SJCRH30 (cell line): ENCODE measurements around the gene HCFC1R1. TPM values are rescaled to one million over a fixed set of nuclear protein-coding genes. Genes with fewer than 3 reads are reported as not detected.

Source experiments
- DNase-seq, 2 experiments: peaks; one replicate each; pipeline ENCODE4 v3.0.0-alpha.2; 2015 to 2020
- H3K27ac ChIP-seq: fragments of 250-450 bp; sonication (Bioruptor Pico); 2 replicates; pipeline ENCODE4 v1.5.1; 2020; ENCODE audit warnings: mild to moderate bottlenecking, moderate library complexity
- H3K27me3 ChIP-seq: fragments of 250-450 bp; sonication (Bioruptor Pico); 2 replicates; pipeline ENCODE4 v1.5.1; 2020; ENCODE audit warnings: mild to moderate bottlenecking, moderate library complexity
- H3K36me3 ChIP-seq: fragments of 250-450 bp; sonication (Bioruptor Pico); 2 replicates; pipeline ENCODE4 v1.5.1; 2020; ENCODE audit warnings: mild to moderate bottlenecking, moderate library complexity
- H3K4me1 ChIP-seq: fragments of 250-450 bp; sonication (Bioruptor Pico); 2 replicates; pipeline ENCODE4 v1.5.1; 2020; ENCODE audit warnings: mild to moderate bottlenecking, moderate library complexity
- H3K4me3 ChIP-seq: fragments of 250-450 bp; sonication (Bioruptor Pico); 2 replicates; pipeline ENCODE4 v1.5.1; 2020; ENCODE audit warnings: mild to moderate bottlenecking, moderate library complexity
- H3K9me3 ChIP-seq: fragments of 250-450 bp; sonication (Bioruptor Pico); replicated peaks from 2 replicates; pipeline ENCODE4 v1.5.1; 2020; ENCODE audit warnings: mild to moderate bottlenecking, moderate library complexity
- total RNA-seq: library from RNA; depleted of rRNA; stranded (reverse); fragments of >200 nt; shearing (Covaris generic); gene quantifications from 2 replicates; pipeline ENCODE4 v1.2.3, GENCODE V29; 2014

Gene HCFC1R1
- total RNA-seq, 1 experiment from 2014 or later, result 18.9 TPM

- no peaks in the 10 kb centered on the region for H3K9me3 ChIP-seq
- peak overlapping the region; percentile 95 for H3K27ac ChIP-seq
- H3K36me3 ChIP-seq, result peaks cover 7% of the 10 kb centered on the region
- H3K4me1 ChIP-seq, result peaks cover 12% of the 10 kb centered on the region
- DNase-seq, result peak; percentile 68 to 87
- H3K4me3 ChIP-seq, result peak overlapping the region; percentile 95
- no peaks in the 10 kb centered on the region for H3K27me3 ChIP-seq
These were observed 2.9 kb downstream of the HCFC1R1 start for GRCh38 chr16:3020604-3021448.

DNA sequence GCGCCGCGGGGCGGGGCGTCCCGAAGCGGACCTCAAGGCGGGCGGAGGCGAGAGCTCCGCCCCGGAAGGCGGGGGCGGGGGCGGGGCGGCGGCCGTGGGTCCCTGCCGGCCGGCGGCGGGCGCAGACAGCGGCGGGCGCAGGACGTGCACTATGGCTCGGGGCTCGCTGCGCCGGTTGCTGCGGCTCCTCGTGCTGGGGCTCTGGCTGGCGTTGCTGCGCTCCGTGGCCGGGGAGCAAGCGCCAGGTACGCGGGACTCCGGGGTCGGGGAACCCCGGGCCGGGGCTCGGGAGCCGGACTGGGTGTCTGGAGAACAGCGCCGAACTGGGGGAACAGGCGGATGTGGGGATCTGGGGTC is 3.5 kb downstream of the HCFC1R1 start, which contains the start of gene TNFRSF12A:
Gene TNFRSF12A, plus strand, starts transcription at position 122 of the 357 bp plus-strand sequence. Its CDS starts 30 bp downstream, at position 152.
- H3K9me3 ChIP-seq, result no peaks in the 10 kb centered on the region
- H3K27me3 ChIP-seq, result no peaks in the 10 kb centered on the region
- peaks cover 7% of the 10 kb centered on the region for H3K36me3 ChIP-seq
- peaks cover 12% of the 10 kb centered on the region for H3K4me1 ChIP-seq
- peak within 1 kb of the TSS; percentile 95 for H3K27ac ChIP-seq
- peak within 1 kb of the TSS; percentile 95 for H3K4me3 ChIP-seq
- DNase-seq, result peak; percentile 77 to 85

- no peaks in the 10 kb centered on the region for H3K27me3 ChIP-seq
- no peaks in the 10 kb centered on the region for H3K9me3 ChIP-seq
- H3K27ac ChIP-seq, result peak overlapping the region; percentile 95; the same call in 1 of the 2 replicates
- peaks cover 7% of the 10 kb centered on the region for H3K36me3 ChIP-seq
- H3K4me1 ChIP-seq, result peaks cover 12% of the 10 kb centered on the region
- no peak for DNase-seq
- H3K4me3 ChIP-seq, result peak overlapping the region; percentile 95
These were observed 4.0 kb downstream of the HCFC1R1 start for GRCh38 chr16:3019594-3020246.

- no peaks in the 10 kb centered on the region; the same call in 1 of the 2 replicates for H3K27me3 ChIP-seq
These were observed 5.8 kb downstream of the HCFC1R1 start, which contains the start of gene CLDN6 for GRCh38 chr16:3017794-3018506. CLDN6 (minus strand) TSS chr16:3018183; CDS start chr16:3016021, 2,162 bp downstream.

DNA sequence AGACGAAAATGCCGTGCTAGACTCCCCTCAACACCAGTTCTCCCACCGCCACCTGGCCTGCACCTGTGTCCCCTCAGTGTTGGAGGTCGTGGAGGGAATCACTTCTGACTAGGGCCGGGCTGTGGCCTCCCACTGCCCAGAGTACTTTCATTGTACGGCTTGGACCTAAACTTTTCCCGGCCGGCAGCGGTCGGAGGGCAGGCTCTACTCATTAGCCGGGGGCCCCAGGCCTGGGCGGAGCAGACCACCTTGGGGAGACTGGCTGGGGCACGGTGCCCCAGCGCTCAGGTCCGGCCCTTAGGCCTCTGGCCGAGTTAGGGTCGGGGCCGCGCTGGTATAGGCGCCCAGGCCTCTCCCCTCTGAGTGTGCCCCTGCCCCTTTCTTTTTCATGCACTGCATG is 6.4 kb downstream of the HCFC1R1 start:
- H3K4me3 ChIP-seq, result no peak overlapping the region
- peaks cover 8% of the 10 kb centered on the region for H3K4me1 ChIP-seq
- H3K36me3 ChIP-seq, result peaks cover under 1% of the 10 kb centered on the region
- no peak for DNase-seq
- H3K27me3 ChIP-seq, result peaks cover 1% of the 10 kb centered on the region
- H3K9me3 ChIP-seq, result no peaks in the 10 kb centered on the region
- H3K27ac ChIP-seq, result no peak overlapping the region

More at GRCh38 chr16:3017794-3018506, 5.8 kb downstream of the HCFC1R1 start, which contains the start of gene CLDN6:
- peak; percentile 28 to 31 for DNase-seq
- no peak within 1 kb of the TSS for H3K27ac ChIP-seq
- peaks cover 9% of the 10 kb centered on the region for H3K4me1 ChIP-seq
- no peak within 1 kb of the TSS for H3K4me3 ChIP-seq
- no peaks in the 10 kb centered on the region for H3K9me3 ChIP-seq
- peaks cover 7% of the 10 kb centered on the region for H3K36me3 ChIP-seq

- Histone ChIP-seq H3K36me3 (no peaks in the 10 kb centered on the region), H3K4me1 (peaks cover 9% of the 10 kb centered on the region; the same call in 1 of the 2 replicates), H3K4me3 (no peak overlapping the region), H3K9me3 (no peaks in the 10 kb centered on the region), H3K27me3 (peaks cover 8% of the 10 kb centered on the region), H3K27ac (no peak overlapping the region)
- no peak for DNase-seq
These were observed 7.7 kb downstream of the HCFC1R1 start for GRCh38 chr16:3015865-3016521.

DNA sequence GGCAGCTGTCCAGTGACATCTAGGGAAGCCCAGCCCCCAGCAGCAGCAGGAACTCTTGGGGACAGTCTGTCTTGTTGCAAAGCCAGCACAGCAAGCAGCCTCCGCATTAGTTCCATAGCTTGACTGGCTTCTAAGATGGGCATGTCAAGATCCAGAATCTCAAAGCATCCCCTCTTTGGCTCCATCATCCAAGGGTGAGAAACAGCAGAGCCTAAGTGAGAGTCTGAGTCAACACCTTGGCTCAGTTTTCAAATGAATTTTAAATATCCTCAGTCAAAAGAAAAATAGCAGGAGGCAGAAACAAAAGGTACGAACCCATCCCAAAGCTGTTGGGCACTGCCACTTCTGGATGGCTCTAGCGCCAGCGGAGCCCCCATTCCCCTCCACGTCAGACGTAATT is 8.8 kb downstream of the HCFC1R1 start:
- peaks cover 8% of the 10 kb centered on the region for H3K27me3 ChIP-seq
- H3K4me3 ChIP-seq, result no peak overlapping the region

DNA sequence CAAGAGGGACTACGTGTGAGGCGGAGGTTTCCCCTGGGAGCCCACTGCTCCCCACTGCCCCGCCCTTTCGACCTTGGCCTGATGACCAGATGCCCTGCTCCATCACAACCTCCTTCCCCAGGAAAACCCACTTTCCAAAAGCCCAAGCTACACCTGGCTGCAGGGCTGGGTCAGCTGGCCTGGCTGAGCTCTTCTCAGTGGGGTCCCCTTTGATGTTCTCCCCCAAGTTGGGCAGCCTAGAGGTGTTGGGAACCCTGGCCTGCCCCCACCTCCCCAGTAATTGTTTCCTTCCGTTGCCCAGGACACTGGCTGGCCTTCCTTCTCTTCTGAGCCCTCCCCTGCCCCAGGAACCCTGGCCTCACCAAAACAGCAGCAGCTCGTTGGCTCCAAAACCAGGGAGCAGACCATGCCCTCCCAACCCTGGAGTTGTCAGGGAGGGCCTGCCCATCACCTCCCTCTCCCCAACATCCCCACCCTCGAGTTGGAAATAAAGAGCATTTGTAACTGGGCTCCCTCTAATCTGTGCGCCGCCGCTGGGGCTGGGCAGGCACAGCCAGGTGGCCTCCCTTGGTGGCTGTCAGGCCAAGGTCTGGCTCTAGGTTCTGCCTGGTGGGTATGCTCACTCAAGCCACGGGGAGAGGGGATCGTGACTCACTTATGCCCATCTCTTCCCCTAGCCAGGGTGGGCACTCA is 9.6 kb downstream of the HCFC1R1 start:
- no peak overlapping the region for H3K27ac ChIP-seq
- no peaks in the 10 kb centered on the region for H3K9me3 ChIP-seq
- peaks cover 20% of the 10 kb centered on the region for H3K4me1 ChIP-seq
- H3K27me3 ChIP-seq, result peaks cover 8% of the 10 kb centered on the region
- no peak for DNase-seq
- H3K36me3 ChIP-seq, result no peaks in the 10 kb centered on the region
- no peak overlapping the region for H3K4me3 ChIP-seq

More for the DNA sequence above, 8.8 kb downstream of the HCFC1R1 start:
- H3K27ac ChIP-seq, result no peak overlapping the region
- H3K9me3 ChIP-seq, result no peaks in the 10 kb centered on the region
- peaks cover 12% of the 10 kb centered on the region for H3K4me1 ChIP-seq
- no peak for DNase-seq
- H3K36me3 ChIP-seq, result no peaks in the 10 kb centered on the region

DNA sequence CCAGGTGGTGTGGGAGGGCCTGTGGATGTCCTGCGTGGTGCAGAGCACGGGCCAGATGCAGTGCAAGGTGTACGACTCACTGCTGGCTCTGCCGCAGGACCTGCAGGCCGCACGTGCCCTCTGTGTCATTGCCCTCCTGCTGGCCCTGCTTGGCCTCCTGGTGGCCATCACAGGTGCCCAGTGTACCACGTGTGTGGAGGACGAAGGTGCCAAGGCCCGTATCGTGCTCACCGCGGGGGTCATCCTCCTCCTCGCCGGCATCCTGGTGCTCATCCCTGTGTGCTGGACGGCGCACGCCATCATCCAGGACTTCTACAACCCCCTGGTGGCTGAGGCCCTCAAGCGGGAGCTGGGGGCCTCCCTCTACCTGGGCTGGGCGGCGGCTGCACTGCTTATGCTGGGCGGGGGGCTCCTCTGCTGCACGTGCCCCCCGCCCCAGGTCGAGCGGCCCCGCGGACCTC is 10.2 kb downstream of the HCFC1R1 start:
- Histone ChIP-seq H3K36me3 (no peaks in the 10 kb centered on the region), H3K27me3 (peaks cover 8% of the 10 kb centered on the region)
- no peak for DNase-seq

DNA sequence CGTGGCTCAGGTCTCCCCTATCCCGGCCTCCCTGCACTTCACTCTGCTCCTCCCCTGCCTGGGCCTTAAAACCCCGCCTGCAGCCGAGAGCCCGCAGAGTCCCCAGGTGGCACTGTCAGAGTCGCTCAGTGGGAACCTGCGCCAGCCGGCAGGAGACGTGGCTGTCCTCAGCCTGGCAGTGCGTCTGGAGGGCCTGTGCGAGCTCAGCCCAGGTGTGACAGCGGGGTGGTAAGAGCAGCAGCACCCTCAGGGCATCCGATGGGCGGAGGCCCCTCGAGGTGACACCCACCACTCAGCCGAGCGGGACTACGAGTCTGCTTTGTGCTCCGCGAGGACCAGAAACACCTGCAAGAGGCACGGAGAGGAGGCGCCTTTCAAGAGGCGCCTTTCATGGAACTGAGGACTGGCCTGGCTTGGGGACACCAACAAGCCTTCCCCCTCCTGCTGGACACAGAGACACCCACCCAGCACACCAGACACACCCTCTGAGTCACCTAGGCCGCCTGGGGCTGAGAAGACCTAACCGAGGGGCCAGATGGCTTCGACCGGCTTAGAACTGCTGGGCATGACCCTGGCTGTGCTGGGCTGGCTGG is 10.8 kb downstream of the HCFC1R1 start, which contains the start of gene CLDN9:
Gene CLDN9, plus strand, starts transcription at position 96 of the 593 bp plus-strand sequence. Its CDS starts 440 bp downstream, at position 536.
- Histone ChIP-seq H3K4me3 (no peak within 1 kb of the TSS), H3K27ac (no peak within 1 kb of the TSS), H3K36me3 (no peaks in the 10 kb centered on the region), H3K27me3 (peaks cover 14% of the 10 kb centered on the region), H3K9me3 (no peaks in the 10 kb centered on the region), H3K4me1 (peaks cover 24% of the 10 kb centered on the region)
- no peak for DNase-seq

More for the DNA sequence above, 10.2 kb downstream of the HCFC1R1 start:
- Histone ChIP-seq H3K9me3 (no peaks in the 10 kb centered on the region), H3K4me3 (no peak overlapping the region), H3K4me1 (peaks cover 20% of the 10 kb centered on the region), H3K27ac (no peak overlapping the region)

DNA sequence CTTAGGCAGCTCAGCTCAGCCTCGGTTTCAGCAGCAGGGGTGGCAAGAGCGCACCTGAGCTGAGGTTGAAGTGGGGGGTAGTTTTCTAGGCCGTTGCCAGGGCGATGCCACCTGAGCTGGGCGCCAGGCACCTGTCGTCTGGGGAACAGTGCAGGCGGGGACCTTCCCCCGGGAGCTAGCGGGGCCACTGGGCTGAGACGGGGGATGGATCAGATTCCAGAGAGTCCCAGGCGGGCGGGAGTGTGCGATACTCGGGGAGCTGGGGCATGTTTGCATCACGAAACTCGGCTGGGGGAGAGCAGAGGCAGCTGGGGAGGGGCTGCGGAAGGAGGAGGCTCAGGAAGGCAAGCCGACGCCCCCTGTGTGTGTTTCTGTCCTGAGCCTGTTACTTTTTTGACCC is 11.5 kb downstream of the HCFC1R1 start:
- Histone ChIP-seq H3K4me3 (no peak overlapping the region), H3K9me3 (no peaks in the 10 kb centered on the region), H3K27me3 (peaks cover 19% of the 10 kb centered on the region), H3K27ac (no peak overlapping the region), H3K36me3 (no peaks in the 10 kb centered on the region), H3K4me1 (peaks cover 29% of the 10 kb centered on the region)
- DNase-seq, result no peak

DNA sequence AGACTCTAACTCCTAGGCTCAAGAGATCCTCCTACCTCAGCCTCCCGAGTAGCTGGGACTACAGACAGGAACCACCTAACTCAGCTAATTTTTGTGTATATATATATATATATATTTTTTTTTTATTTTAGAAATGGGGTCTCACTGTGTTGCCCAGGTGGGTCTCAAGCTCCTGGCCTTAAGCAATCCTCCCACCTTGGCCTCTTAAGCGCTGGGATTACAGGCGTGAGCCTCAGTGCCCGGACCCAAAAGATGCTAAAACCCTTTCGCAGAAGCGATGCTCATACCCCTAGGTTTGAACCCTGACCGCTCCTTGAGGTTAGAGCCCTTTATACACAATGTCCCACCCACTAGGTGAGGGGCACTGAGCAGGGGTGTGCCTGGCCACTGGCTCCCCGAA is 13.2 kb downstream of the HCFC1R1 start:
- DNase-seq, result no peak
- H3K27ac ChIP-seq, result no peak overlapping the region
- no peaks in the 10 kb centered on the region for H3K9me3 ChIP-seq
- peaks cover 33% of the 10 kb centered on the region for H3K27me3 ChIP-seq
- no peak overlapping the region for H3K4me3 ChIP-seq
- no peaks in the 10 kb centered on the region for H3K36me3 ChIP-seq
- H3K4me1 ChIP-seq, result peaks cover 31% of the 10 kb centered on the region
